NCI-H510A (cell line): ENCODE results near the gene IRF5.
"Not testable (repeated sequence)": the region's sequence is repeated elsewhere in the genome, so short reads cannot be mapped to it uniquely, and the experiment has no call there.

Source experiments
- DNase-seq: peaks from one replicate; lab custom pipeline; 2025; lab: John Stamatoyannopoulos, UW

IRF5 gene

GRCh38 chr7:128906001-128906765 is 31.5 kb upstream of the IRF5 start:
- no peak for DNase-seq

GRCh38 chr7:128906766-128907559 is 30.8 kb upstream of the IRF5 start:
- DNase-seq: no peak

GRCh38 chr7:128908750-128909624 is 28.7 kb upstream of the IRF5 start:
- DNase-seq: no peak

- no peak for DNase-seq
Measured at GRCh38 chr7:128909625-128910568, 27.8 kb upstream of the IRF5 start.

- no peak for DNase-seq
Measured at GRCh38 chr7:128910569-128910945, 27.2 kb upstream of the IRF5 start, which contains the start of gene KCP. Gene KCP (minus strand): TSS chr7:128910709. CDS start chr7:128910676, 33 bp downstream.

GRCh38 chr7:128911423-128912031 is 26.2 kb upstream of the IRF5 start:
- no peak for DNase-seq

- no peak for DNase-seq
Measured at GRCh38 chr7:128912281-128912680, 25.4 kb upstream of the IRF5 start.

- not testable (repeated sequence) for DNase-seq
Measured at GRCh38 chr7:128912709-128913495, 24.8 kb upstream of the IRF5 start.

- no peak for DNase-seq
Measured at GRCh38 chr7:128913870-128914565, 23.7 kb upstream of the IRF5 start.

GRCh38 chr7:128914566-128915151 is 23.1 kb upstream of the IRF5 start:
- DNase-seq: no peak

- DNase-seq: no peak
Measured at GRCh38 chr7:128915271-128915819, 22.4 kb upstream of the IRF5 start.

- DNase-seq: no peak
Measured at GRCh38 chr7:128915841-128916642, 21.7 kb upstream of the IRF5 start.

- no peak for DNase-seq
Measured at GRCh38 chr7:128916643-128916915, 21.1 kb upstream of the IRF5 start.

- no peak for DNase-seq
Measured at GRCh38 chr7:128917122-128917521, 20.6 kb upstream of the IRF5 start.

- DNase-seq: no peak
Measured at GRCh38 chr7:128918016-128918665, 19.6 kb upstream of the IRF5 start.

- DNase-seq: no peak
Measured at GRCh38 chr7:128919241-128919640, 18.5 kb upstream of the IRF5 start.
